Heart right ventricle (tissue), 16 donors: ENCODE measurements around the gene IFT43. TPM values are rescaled to one million over a fixed set of nuclear protein-coding genes. Genes with fewer than 3 reads are reported as not detected.

Experiments used
- ATAC-seq, 8 donors: fragments of 200-7000 bp; cut with Tn5 transposase; one replicate each; pipeline ENCODE4 v1.9.1; 2020; ENCODE audit warnings: mild to moderate bottlenecking in 8 of 8, moderate library complexity in 8 of 8, moderate number of reproducible peaks in 1 of 8
- DNase-seq, 2 donors: peaks; one replicate each; pipeline ENCODE4 v3.0.0-alpha.2; 2020
- H3K27ac ChIP-seq, 10 donors: fragments of 200-600 bp; sonication (generic) in 2 of 10; one replicate each; pipeline versions ENCODE4 v1.5.0 to v1.8.0; 2020 to 2022; ENCODE audit warnings: mild to moderate bottlenecking in 3 of 10
- H3K27me3 ChIP-seq, 7 donors: fragments of 200-600 bp; one replicate each; pipeline ENCODE4 v1.8.0; 2021 to 2022; ENCODE audit warnings: mild to moderate bottlenecking in 2 of 7
- H3K36me3 ChIP-seq, 9 donors: fragments of 200-600 bp; sonication (generic) in 1 of 9; one replicate each; pipeline versions ENCODE4 v1.5.0 to v1.8.0; 2020 to 2022; ENCODE audit warnings: mild to moderate bottlenecking in 2 of 9
- H3K4me1 ChIP-seq, 9 donors: fragments of 200-600 bp; sonication (generic) in 1 of 9; one replicate each; pipeline versions ENCODE4 v1.5.0 to v1.8.0; 2020 to 2022; ENCODE audit warnings: mild to moderate bottlenecking in 4 of 9
- H3K4me3 ChIP-seq, 10 donors: fragments of 200-600 bp; sonication (generic) in 2 of 10; one replicate each; pipeline versions ENCODE4 v1.5.0 to v1.8.0; 2020 to 2022; ENCODE audit warnings: mild to moderate bottlenecking in 7 of 10, moderate library complexity in 2 of 10
- H3K9me3 ChIP-seq, 11 donors: fragments of 200-600 bp in 10 of 11; sonication (generic) in 2 of 11; one replicate each; pipeline versions ENCODE4 v1.5.0 to v1.8.0; 2013 to 2022; ENCODE audit warnings: mild to moderate bottlenecking in 2 of 11, control low read depth in 1 of 11, moderate library complexity in 1 of 11
- CTCF ChIP-seq, 9 donors: fragments of 200-600 bp; sonication (generic) in 2 of 9; IDR thresholded peaks; one replicate each; pipeline versions ENCODE4 v1.5.0 to v1.8.0; 2021 to 2022; ENCODE audit warnings: antibody characterized with exemption in 9 of 9, mild to moderate bottlenecking in 5 of 9, moderate library complexity in 1 of 9
- WGBS, 2 donors: extraction: QIAGEN DNeasy Blood & Tissue Kit; methylation state at CpG; one replicate each; pipeline ENCODE4 v1.1.7; 2013; ENCODE audit warnings: inconsistent platforms in 1 of 2; 5-methylcytosine and 5-hydroxymethylcytosine counted together
- intact Hi-C, 10 donors: fragments of 100-400 bp; cut with DNase I; formaldehyde crosslinking; loops; one replicate each; pipeline versions ENCODE4 v1.11.1 to v1.14.2; 2022
- polyA plus RNA-seq, 2 donors: library from polyadenylated mRNA; stranded (reverse); fragments of 200-250 nt; gene quantifications; one replicate each; pipeline ENCODE4 v1.2.3, GENCODE V29; 2013
- total RNA-seq, 10 donors: library from RNA; stranded (reverse); fragmentation: NEBNext Ultra II Directional in 3 of 10; extraction: Animal tissue kit (Norgen Biotek cat#: 25700) in 3 of 10; gene quantifications; one replicate each; pipeline versions ENCODE4 v1.2.1 to v1.2.4, GENCODE V29; 2021 to 2023
- donor health status: Arrhythmogenic right ventricular cardiomyopathy.
- donor health status: ischemic (EF 13 %, LVEDD 7.1; RV severe dilation, severe dysfunction).
- donor health status: healthy with polysubstance abuse.
- donor health status: DM: no; HTN: yes; CAD: no.
- donor health status: DM: no; HTN: no; CAD: no.
- donor health status: ischemic (EF 25% LVEDD 6.9; RV normal size, moderate dysfunction).
- donor health status: ischemic (EF 25% LVEDD 5.7; RV mildly dilated, moderate dysfunction).
- donor health status: healthy.
- donor health status: DM: yes; HTN: yes; CAD: no.
- donor health status: Ischemic cardiomyopathy.
- donor health status: ischemic (EF 35%, LVEDD 5.7; RV mildly dilated, moderate dysfunction).
- donor health status: nonischemic (EF 11% LVEDD 7.7; RV severe dilation, severe dysfunction).
- donor health status: DM: yes; HTN: yes; CAD: no.
- donor health status: PGD.
- donor health status: ischemic (EF 29% LVEDD 5.4; RV normal size, mild dysfunction).
- donor health status: nonischemic (EF 23%, LVEDD 6.1; RV moderate dilation, normal function).

The IFT43 gene
- total and polyA plus RNA-seq, 12 donors = 19.7 to 57.1 (median 31.8) TPM

GRCh38 chr14:75979071-75979571 lies 6.4 kb upstream of the IFT43 start:
- DNase-seq (peak in 1 of 2 donors; percentile 24), ATAC-seq (no peak)
- WGBS, 2 donors = 48 to 53% methylated on average over 14 of the region's 14 CpGs
- intact Hi-C loops = loop anchor here in 4 of 10 donors (2.0 to 10.0 kb wide), 5 partner anchors 72 to 404 kb away; partner anchors contain the start of gene FLVCR2 (in 1 of the 4)
- Histone ChIP-seq H3K36me3 (no peaks in the 10 kb centered on the region), H3K4me1 (peaks cover 0 to 59% (median 23%) of the 10 kb centered on the region in 9 donors), H3K27ac (peak overlapping the region in 6 of 10 donors; percentile 36 to 98 (median 98)), H3K27me3 (no peaks in the 10 kb centered on the region), H3K9me3 (no peaks in the 10 kb centered on the region), H3K4me3 (peak overlapping the region in 9 of 10 donors; percentile 70 to 92 (median 79))
- peak; percentile 18 to 69 (median 60) for TF ChIP-seq CTCF (IDR thresholded peaks at IDR 0.05)

GRCh38 chr14:75979648-75980565 lies 5.7 kb upstream of the IFT43 start:
- no peaks in the 10 kb centered on the region for H3K36me3 ChIP-seq
- H3K27ac ChIP-seq = peak overlapping the region in 9 of 10 donors; percentile 88 to 98 (median 97)
- intact Hi-C loops = loop anchor here in 7 of 10 donors (2.0 to 10.0 kb wide), 9 partner anchors 73 to 405 kb away; partner anchors contain the start of gene FLVCR2 (in 1 of the 7)
- peak overlapping the region in 9 of 10 donors; percentile 70 to 92 (median 79) for H3K4me3 ChIP-seq
- ATAC-seq = no peak
- H3K4me1 ChIP-seq = peaks cover 0 to 67% (median 26%) of the 10 kb centered on the region in 9 donors
- no peak for TF ChIP-seq CTCF (IDR thresholded peaks at IDR 0.05)
- no peaks in the 10 kb centered on the region for H3K9me3 ChIP-seq
- DNase-seq = peak in 1 of 2 donors; percentile 27
- WGBS, 2 donors = 63 to 68% methylated on average over 27 of the region's 27 CpGs
- no peaks in the 10 kb centered on the region for H3K27me3 ChIP-seq

- Histone ChIP-seq H3K9me3 (no peaks in the 10 kb centered on the region), H3K36me3 (no peaks in the 10 kb centered on the region), H3K4me3 (peak overlapping the region in 9 of 10 donors; percentile 70 to 92 (median 79)), H3K4me1 (peaks cover 0 to 73% (median 32%) of the 10 kb centered on the region in 9 donors), H3K27me3 (no peaks in the 10 kb centered on the region), H3K27ac (peak overlapping the region; percentile 88 to 98 (median 96))
- TF ChIP-seq CTCF (IDR thresholded peaks at IDR 0.05) = no peak
- intact Hi-C loops = loop anchor here in 6 of 10 donors (1.0 to 10.0 kb wide), 7 partner anchors 74 to 270 kb away; no protein-coding TSS in a partner anchor
- DNase-seq (no peak), ATAC-seq (no peak)
- 58 to 72% methylated on average over 8 of the region's 8 CpGs for WGBS, 2 donors
Observed at GRCh38 chr14:75980856-75981255, 4.7 kb upstream of the IFT43 start.
